ENCODE data around the gene EDC3.
"Not testable (repeated sequence)": the region's sequence is repeated elsewhere in the genome, so short reads cannot be mapped to it uniquely, and the experiment has no call there.

Gene EDC3, protein sequence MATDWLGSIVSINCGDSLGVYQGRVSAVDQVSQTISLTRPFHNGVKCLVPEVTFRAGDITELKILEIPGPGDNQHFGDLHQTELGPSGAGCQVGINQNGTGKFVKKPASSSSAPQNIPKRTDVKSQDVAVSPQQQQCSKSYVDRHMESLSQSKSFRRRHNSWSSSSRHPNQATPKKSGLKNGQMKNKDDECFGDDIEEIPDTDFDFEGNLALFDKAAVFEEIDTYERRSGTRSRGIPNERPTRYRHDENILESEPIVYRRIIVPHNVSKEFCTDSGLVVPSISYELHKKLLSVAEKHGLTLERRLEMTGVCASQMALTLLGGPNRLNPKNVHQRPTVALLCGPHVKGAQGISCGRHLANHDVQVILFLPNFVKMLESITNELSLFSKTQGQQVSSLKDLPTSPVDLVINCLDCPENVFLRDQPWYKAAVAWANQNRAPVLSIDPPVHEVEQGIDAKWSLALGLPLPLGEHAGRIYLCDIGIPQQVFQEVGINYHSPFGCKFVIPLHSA

DNA sequence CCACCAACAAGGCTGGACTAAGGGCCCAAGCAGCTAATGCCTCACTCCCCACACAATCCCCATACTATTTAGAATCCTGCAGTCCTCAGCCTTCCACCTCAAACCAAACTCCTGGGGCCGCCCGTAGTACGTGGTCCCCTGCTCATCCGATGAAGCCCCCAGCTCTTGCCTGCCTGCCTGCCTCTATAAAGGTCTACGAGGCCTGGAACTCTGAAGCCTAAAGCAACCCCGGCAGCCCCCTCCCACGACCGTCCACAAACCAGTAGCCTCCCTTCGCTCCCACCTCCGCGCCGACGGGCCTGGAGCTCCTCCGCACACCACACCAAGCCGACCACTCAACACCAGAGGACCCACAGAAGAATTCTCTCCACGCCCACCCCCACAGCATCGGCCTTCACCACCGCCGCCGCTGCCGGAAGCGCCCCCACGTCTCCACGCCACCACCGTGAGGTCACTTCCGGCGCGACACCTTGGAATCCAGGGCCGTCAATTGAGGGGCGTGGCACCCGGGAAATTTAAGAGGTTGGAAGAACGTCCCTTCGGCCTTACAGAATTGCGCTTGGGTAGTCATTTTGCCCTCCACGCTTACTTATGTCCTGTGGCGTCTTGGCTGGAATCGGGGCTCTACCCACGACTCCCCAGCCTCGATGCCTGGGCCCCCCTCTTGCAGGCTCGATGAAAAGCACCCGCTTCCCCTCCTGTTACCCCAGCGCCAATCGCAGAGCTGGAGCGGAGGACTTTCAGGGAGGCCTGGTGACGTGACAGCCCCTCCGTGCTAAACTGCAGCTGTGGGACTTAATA is at the start of gene EDC3:
Gene EDC3 (minus strand): TSS at position 428 of the 801 bp plus-strand sequence. CDS start 20,900 bp downstream, outside the sequence.
- DNase-seq, result peak; percentile 72 to 79 (median 76)

- DNase-seq, result no peak
These were observed 46.6 kb upstream of the EDC3 start for GRCh38 chr15:74742422-74742821.

DNA sequence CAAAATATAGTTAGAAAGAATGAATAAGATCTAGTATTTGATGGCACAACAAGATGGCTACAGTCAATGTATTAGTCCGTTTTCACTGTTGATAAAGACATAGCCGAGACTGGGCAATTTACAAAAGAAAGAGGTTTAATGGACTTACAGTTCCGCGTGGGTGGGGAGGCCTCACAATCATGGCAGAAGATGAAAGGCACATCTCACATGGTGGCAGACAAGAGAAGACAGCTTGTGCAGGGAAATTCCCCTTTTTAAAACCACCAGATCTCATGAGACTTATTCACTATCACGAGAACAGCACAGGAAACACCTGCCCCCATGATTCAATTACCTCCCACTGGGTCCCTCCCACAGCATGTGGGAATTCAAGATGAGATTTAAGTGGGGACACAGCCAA is 42.4 kb upstream of the EDC3 start:
- not testable (repeated sequence) for DNase-seq

DNA sequence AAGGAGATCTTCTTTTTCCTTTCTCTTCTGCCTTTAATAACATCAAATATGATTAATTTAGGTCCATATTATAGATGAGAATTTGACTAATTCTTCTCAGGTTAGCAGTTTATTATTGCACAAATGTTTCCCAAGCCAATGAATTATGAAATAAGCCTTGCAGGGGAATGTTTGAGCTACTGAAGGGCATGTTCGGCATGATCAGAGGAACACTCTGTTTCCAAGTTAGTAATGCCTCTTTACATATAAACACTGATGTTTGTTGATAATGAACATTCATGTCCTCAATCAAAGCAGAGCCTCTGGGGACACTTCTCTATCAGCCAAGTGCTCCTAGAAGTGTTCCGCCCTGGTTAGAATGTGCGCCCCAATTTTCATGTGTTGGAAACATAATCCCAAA is 39.5 kb upstream of the EDC3 start:
- no peak for DNase-seq

DNA sequence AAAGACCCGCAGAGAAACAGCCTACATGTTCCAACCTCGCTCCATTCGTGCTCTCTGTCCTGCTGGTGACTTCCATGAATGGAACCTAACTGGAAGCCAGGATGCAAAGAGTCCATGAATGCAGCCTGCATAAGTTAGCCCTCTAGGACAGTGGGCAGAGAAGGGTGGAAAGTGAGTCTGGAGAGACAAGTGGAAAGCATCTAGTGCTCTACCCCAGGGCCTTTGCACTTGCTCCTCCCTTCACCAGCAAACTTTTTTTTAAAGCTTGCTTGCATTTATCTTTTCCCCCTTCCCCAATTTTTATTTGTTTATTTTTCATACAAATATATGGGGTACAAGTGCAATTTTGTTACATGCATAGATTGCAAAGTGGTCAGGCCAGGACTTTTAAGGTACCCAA is 37.4 kb upstream of the EDC3 start:
- no peak for DNase-seq

- no peak for DNase-seq
These were observed 37.0 kb upstream of the EDC3 start for GRCh38 chr15:74732846-74733245.

DNA sequence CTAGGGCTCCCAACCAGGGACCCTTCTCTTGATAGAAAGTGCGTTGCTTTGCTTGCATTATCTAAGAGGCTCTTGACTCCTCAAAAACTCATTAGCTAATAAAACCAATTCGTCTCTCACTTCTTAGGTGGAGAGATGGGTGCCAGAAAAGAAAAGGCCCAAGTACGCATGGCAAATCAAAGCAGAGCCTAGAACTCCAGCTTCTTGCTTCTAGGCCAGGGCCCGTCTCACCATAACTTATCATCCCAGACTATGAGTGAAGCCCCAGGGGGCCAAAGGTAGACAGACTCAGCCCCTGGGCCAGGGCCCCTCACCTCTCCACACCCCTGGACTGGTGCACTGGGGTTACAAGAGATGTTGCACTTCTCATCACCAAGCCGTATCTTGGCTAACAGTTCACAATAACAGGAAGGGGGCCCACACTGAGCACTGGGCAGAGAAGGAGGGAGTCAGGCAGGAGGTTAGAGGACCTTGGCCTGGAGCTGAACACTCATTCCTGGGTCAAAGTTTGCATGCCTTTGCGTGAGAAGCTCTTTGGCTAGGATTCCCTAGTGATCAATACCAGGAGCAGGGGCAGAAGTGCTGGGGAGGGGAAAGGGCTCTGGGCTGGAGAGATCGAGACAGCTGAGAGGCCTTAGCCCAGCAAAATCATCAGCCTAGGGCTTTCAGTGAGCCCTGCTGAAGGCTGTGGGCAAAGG is 34.9 kb upstream of the EDC3 start:
- no peak for DNase-seq

- not testable (repeated sequence) for DNase-seq
These were observed 33.5 kb upstream of the EDC3 start for GRCh38 chr15:74729372-74729771.

GRCh38 chr15:74728699-74729098 is 32.9 kb upstream of the EDC3 start:
- not testable (repeated sequence) for DNase-seq

GRCh38 chr15:74727727-74728126 is 31.9 kb upstream of the EDC3 start:
- DNase-seq, result no peak

- DNase-seq, result no peak
These were observed 30.9 kb upstream of the EDC3 start for GRCh38 chr15:74726774-74727164.

- DNase-seq, result peak; percentile 19 to 31 (median 25)
These were observed 30.3 kb upstream of the EDC3 start for GRCh38 chr15:74725845-74726773.

GRCh38 chr15:74725225-74725774 is 29.5 kb upstream of the EDC3 start, which contains the start of gene CYP1A1:
CYP1A1 (minus strand) TSS chr15:74725528; CDS start chr15:74723097, 2,431 bp downstream.
- no peak for DNase-seq

GRCh38 chr15:74724570-74725224 is 28.9 kb upstream of the EDC3 start:
- DNase-seq, result no peak

DNA sequence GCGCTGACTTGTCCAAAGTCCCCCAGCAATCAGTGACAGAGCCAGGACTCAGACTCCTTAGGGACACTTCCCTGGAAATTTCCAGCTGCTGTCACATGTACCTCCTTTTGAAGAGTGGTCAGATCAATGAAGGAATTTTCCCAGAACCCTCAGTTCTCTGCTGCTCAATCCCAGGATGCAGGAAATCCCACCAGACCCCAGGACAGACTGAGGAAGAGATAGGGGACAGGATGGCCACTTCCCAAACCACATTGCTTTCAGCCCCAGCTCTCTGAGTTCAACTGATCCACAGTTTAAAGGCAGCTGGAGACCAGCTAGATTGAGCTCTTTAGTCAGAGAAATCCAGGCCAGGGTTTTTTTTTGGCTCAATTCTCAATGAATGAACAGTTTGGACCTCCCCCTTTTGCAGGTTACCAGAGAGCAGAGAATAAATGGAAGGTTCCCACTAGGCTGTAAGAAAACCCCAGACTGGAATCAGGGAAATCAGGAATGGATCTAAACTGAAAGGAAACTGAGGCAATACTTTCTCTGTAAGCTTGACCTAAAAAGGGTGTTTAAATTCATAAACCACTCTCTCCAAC is 28.0 kb upstream of the EDC3 start:
- DNase-seq, result no peak

DNA sequence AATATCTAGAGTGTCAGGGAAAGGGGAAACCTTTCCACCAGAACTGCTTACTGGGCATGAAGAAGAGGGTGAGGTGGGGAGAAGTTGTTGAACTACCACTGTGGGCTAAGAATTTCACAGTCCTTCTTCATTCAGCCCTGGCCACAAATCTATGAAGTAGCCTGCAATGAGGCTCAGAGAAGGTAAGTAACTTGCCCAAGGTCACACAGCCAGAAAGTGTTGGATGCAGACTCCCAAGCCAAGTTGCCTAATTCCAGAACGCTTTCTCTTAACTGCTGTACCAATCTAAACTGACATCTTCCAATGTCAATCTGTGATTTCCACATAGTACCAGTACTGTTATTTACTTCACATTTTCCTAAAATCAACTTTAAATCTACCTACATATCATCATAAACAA is 27.4 kb upstream of the EDC3 start:
- no peak for DNase-seq

DNA sequence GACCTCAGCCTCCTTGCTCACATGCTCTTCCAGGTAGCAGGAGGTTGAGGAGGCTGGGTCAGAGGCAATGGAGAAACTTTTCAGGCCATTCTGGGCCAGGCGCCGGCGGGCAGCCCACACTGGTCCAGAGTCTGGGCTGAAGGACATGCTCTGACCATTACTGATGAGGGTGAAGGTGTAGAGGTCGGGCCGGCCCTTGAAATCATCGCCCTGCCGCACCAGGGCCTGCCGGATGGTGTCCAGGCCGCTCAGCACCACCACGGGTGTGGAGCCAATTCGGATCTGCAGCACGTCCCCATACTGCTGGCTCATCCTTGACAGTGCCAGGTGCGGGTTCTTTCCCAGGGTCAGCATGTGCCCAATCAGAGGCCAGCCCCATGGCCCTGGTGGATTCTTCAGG is 26.8 kb upstream of the EDC3 start:
- no peak for DNase-seq

GRCh38 chr15:74716651-74717050 is 20.8 kb upstream of the EDC3 start:
- no peak for DNase-seq

GRCh38 chr15:74712311-74712710 is 16.5 kb upstream of the EDC3 start:
- no peak for DNase-seq

GRCh38 chr15:74710319-74711094 is 14.7 kb upstream of the EDC3 start:
- DNase-seq, result no peak

Data from activated CD4-positive, CD25-positive, alpha-beta regulatory T cell (primary cell).